ENCODE data around the gene ST3GAL5. TPM values are rescaled to one million over a fixed set of nuclear protein-coding genes. Genes with fewer than 3 reads are reported as not detected.

Gene ST3GAL5
- total RNA-seq, 2 experiments from 2014 or later = 6.2 to 7.3 TPM

DNA sequence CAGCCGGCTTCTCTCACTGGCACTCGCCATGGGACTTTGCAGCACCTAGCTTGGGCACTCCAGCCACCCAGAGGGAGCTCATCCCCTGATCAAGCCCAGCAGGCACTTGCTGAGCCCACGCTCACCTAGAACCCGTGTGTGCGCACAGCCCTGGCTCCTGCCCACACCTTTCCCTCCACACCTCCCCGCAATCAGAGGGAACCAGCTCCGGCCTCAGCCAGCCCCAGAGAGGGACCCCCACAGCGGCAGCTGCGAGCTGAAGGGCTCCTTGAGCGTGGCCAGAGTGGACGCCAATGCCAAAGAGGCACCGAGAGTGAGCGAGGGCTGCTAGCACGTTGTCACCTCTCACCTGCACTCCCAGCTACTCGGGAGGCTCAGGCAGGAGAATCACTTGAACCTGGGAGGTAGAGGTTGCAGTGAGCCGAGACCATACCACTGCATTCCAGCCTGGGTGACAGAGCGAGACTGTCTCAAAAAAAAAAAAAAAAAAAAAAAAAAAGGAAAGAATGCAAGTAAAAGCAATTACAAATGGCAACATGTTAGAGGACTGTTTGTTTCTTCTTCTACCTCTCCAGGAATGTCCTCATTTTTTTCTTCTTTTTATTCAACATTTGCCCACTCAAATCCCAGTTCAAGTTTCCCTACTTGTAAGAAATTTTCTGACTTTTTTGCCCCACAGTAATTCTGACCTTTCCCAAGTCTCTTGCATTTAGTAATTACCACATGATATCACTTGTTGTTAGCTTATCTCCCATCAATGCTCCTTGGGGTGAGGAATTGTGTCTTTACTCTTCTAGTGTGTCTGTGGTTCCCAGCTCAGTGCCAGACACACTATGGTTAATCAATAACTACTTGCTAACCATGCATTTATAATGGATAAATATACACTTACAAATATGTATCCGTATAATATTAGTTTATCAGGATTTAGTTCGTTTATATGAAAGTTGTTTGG lies 40.6 kb upstream of the ST3GAL5 start:
- intact Hi-C loops (cut with DNase I, micrococcal nuclease) = no loop called here
- ATAC-seq (no peak), DNase-seq (no peak)
- H3K9me3 Mint-ChIP-seq (ENCODE audit: low read depth) = no peaks in the 10 kb centered on the region
- H3K27ac Mint-ChIP-seq = no peak overlapping the region
- H3K4me3 Mint-ChIP-seq = no peak overlapping the region
- ChIA-PET POLR2A (interaction anchor here (0.7 kb wide), 1 partner anchor 480 kb away, joined by 4 read pairs; no protein-coding TSS in a partner anchor), CTCF (interaction anchor here (0.8 to 1.6 kb wide), 4 partner anchors 17 to 103 kb away, joined by 3 to 4 read pairs (median 3); no protein-coding TSS in a partner anchor)
- H3K27me3 Mint-ChIP-seq = peaks cover 3% of the 10 kb centered on the region
- H3K4me1 Mint-ChIP-seq = peaks cover 27% of the 10 kb centered on the region
- H3K36me3 Mint-ChIP-seq (ENCODE audit: low read depth) = no peaks in the 10 kb centered on the region

GRCh38 chr2:85926931-85927661 lies 38.3 kb upstream of the ST3GAL5 start:
- intact Hi-C loops (cut with DNase I, micrococcal nuclease) = no loop called here
- ATAC-seq (no peak), DNase-seq (no peak)
- no peak overlapping the region for H3K4me3 Mint-ChIP-seq
- H3K27me3 Mint-ChIP-seq = peaks cover 3% of the 10 kb centered on the region
- H3K27ac Mint-ChIP-seq = no peak overlapping the region
- no peaks in the 10 kb centered on the region for H3K36me3 Mint-ChIP-seq (ENCODE audit: low read depth)
- H3K4me1 Mint-ChIP-seq = peaks cover 11% of the 10 kb centered on the region
- ChIA-PET CTCF (no interaction called here), POLR2A (no interaction called here)
- no peaks in the 10 kb centered on the region for H3K9me3 Mint-ChIP-seq (ENCODE audit: low read depth)

DNA sequence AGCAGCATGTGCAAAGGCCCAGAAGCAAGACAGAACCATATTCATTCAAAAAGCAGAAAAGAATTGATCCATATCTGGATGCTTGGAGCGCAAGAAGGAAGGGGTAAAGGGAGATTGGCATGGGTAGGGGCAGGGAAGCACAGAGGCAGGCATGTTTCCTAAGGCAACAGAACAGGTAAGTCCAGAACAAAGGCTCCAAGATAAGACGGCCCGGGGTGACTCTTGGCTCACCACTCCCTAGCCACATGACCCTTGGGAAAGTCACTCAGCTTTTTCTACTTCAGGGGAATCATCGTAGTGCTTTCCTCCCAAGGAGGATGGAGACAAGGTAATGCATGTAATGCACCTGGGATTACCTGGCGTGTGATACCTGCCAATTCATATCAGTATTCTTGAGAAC lies 37.7 kb upstream of the ST3GAL5 start:
- H3K27me3 Mint-ChIP-seq = peaks cover 3% of the 10 kb centered on the region
- POLR2A ChIA-PET = no interaction called here
- H3K36me3 Mint-ChIP-seq (ENCODE audit: low read depth) = no peaks in the 10 kb centered on the region
- no peaks in the 10 kb centered on the region for H3K9me3 Mint-ChIP-seq (ENCODE audit: low read depth)
- intact Hi-C loops (cut with DNase I, micrococcal nuclease) = no loop called here
- CTCF ChIA-PET = interaction anchor here (1.0 kb wide), 1 partner anchor 11 kb away, joined by 3 read pairs; no protein-coding TSS in a partner anchor
- H3K4me3 Mint-ChIP-seq = no peak overlapping the region
- no peak for DNase-seq
- peaks cover 9% of the 10 kb centered on the region for H3K4me1 Mint-ChIP-seq
- no peak overlapping the region for H3K27ac Mint-ChIP-seq
- no peak for ATAC-seq

GRCh38 chr2:85925216-85925671 lies 36.5 kb upstream of the ST3GAL5 start:
- ATAC-seq (no peak), DNase-seq (no peak)
- H3K36me3 Mint-ChIP-seq (ENCODE audit: low read depth) = no peaks in the 10 kb centered on the region
- no peak overlapping the region for H3K27ac Mint-ChIP-seq
- ChIA-PET CTCF (interaction anchor here (1.0 kb wide), 1 partner anchor 10 kb away, joined by 3 read pairs; no protein-coding TSS in a partner anchor), POLR2A (no interaction called here)
- peaks cover 9% of the 10 kb centered on the region for H3K4me1 Mint-ChIP-seq
- H3K4me3 Mint-ChIP-seq = no peak overlapping the region
- H3K9me3 Mint-ChIP-seq (ENCODE audit: low read depth) = no peaks in the 10 kb centered on the region
- H3K27me3 Mint-ChIP-seq = peaks cover 3% of the 10 kb centered on the region
- intact Hi-C loops (cut with DNase I, micrococcal nuclease) = no loop called here

DNA sequence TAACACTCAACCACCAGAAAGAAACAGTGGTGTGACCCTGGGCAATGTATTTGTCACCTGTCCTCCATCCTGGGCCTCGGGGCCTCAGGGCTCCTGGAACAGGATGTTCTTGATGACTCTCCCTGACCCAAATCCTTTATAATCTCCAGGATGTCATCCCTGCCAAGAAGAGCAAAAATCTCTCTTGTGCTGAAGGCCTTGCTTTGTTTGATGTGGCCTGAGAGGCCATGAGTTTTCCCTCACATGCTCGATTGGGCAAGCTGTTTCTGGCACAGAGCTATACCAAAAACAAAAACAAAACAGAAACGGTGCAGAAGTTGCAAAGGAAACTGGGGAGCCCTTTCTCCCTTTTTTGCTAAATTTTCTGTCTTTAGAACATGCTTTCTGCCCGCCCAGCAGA lies 35.7 kb upstream of the ST3GAL5 start:
- ATAC-seq = no peak
- CTCF ChIA-PET = interaction anchor here (1.1 kb wide), 1 partner anchor 16 kb away, joined by 3 read pairs; no protein-coding TSS in a partner anchor

DNA sequence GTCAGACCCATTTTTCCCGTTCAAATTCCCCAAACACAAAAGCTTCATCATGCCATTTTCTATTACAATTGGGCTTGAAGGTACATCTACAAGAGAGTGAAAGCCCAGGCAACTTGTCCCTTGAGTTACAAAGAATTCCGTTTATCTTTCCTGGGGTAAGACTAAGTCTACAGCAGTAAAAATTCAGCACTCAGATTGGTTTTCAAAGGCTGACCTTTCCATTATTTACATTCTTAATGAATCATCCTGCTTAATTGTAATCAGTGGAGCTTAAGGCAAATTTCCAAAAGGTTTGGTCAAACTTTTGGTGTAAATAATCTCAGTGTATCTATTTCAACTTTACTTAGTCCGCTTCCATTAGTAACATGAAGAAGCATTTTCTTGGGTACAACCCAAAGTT lies 33.4 kb upstream of the ST3GAL5 start:
- Mint-ChIP-seq H3K27me3 (peaks cover 3% of the 10 kb centered on the region), H3K9me3 (ENCODE audit: low read depth) (no peaks in the 10 kb centered on the region), H3K4me1 (peaks cover 4% of the 10 kb centered on the region), H3K36me3 (ENCODE audit: low read depth) (no peaks in the 10 kb centered on the region), H3K27ac (no peak overlapping the region), H3K4me3 (no peak overlapping the region)
- DNase-seq (no peak), ATAC-seq (no peak)
- ChIA-PET POLR2A (no interaction called here), CTCF (interaction anchor here (0.6 to 1.0 kb wide), 2 partner anchors 14 to 140 kb away, joined by 3 to 4 read pairs; no protein-coding TSS in a partner anchor)
- intact Hi-C loops (cut with DNase I, micrococcal nuclease) = no loop called here

More for the DNA sequence above, 35.7 kb upstream of the ST3GAL5 start:
- peaks cover 3% of the 10 kb centered on the region for H3K27me3 Mint-ChIP-seq
- H3K4me1 Mint-ChIP-seq = peaks cover 9% of the 10 kb centered on the region
- intact Hi-C loops (cut with DNase I, micrococcal nuclease) = no loop called here
- POLR2A ChIA-PET = no interaction called here
- no peak overlapping the region for H3K4me3 Mint-ChIP-seq
- H3K27ac Mint-ChIP-seq = no peak overlapping the region
- no peak for DNase-seq
- H3K9me3 Mint-ChIP-seq (ENCODE audit: low read depth) = no peaks in the 10 kb centered on the region
- no peaks in the 10 kb centered on the region for H3K36me3 Mint-ChIP-seq (ENCODE audit: low read depth)

DNA sequence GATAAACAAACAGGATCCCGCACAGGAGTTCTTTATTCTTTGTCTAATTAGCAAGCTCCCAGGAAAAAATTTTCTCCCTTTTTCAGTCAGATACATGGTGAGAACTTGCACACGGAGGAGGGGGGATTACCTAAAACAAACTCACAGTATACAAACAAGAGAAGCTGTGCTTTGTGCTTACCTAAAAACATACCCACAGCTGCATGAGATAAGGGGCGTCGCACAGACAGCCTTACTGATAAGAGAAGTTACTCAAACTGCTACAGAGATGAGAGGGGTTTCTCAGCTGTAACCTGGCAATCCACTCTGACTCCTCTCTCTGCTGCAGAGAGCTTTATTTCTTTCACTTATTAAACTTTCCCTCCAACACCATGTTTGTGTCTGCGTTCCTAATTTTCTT lies 32.9 kb upstream of the ST3GAL5 start:
- H3K9me3 Mint-ChIP-seq (ENCODE audit: low read depth) = no peaks in the 10 kb centered on the region
- intact Hi-C loops (cut with DNase I, micrococcal nuclease) = no loop called here
- DNase-seq (no peak), ATAC-seq (no peak)
- H3K4me3 Mint-ChIP-seq = no peak overlapping the region
- CTCF ChIA-PET = interaction anchor here (1.0 kb wide), 1 partner anchor 14 kb away, joined by 4 read pairs; no protein-coding TSS in a partner anchor
- peaks cover 4% of the 10 kb centered on the region for H3K4me1 Mint-ChIP-seq
- no peaks in the 10 kb centered on the region for H3K36me3 Mint-ChIP-seq (ENCODE audit: low read depth)
- peaks cover 3% of the 10 kb centered on the region for H3K27me3 Mint-ChIP-seq
- POLR2A ChIA-PET = no interaction called here
- no peak overlapping the region for H3K27ac Mint-ChIP-seq

GRCh38 chr2:85920810-85921545 lies 32.2 kb upstream of the ST3GAL5 start:
- Mint-ChIP-seq H3K27me3 (peaks cover 3% of the 10 kb centered on the region), H3K27ac (no peak overlapping the region), H3K4me1 (peaks cover 4% of the 10 kb centered on the region), H3K4me3 (no peak overlapping the region), H3K36me3 (ENCODE audit: low read depth) (no peaks in the 10 kb centered on the region), H3K9me3 (ENCODE audit: low read depth) (no peaks in the 10 kb centered on the region)
- ATAC-seq (no peak), DNase-seq (no peak)
- CTCF ChIA-PET = interaction anchor here (1.3 kb wide), 1 partner anchor 39 kb away, joined by 4 read pairs; no protein-coding TSS in a partner anchor
- POLR2A ChIA-PET = no interaction called here
- intact Hi-C loops (cut with DNase I, micrococcal nuclease) = no loop called here

DNA sequence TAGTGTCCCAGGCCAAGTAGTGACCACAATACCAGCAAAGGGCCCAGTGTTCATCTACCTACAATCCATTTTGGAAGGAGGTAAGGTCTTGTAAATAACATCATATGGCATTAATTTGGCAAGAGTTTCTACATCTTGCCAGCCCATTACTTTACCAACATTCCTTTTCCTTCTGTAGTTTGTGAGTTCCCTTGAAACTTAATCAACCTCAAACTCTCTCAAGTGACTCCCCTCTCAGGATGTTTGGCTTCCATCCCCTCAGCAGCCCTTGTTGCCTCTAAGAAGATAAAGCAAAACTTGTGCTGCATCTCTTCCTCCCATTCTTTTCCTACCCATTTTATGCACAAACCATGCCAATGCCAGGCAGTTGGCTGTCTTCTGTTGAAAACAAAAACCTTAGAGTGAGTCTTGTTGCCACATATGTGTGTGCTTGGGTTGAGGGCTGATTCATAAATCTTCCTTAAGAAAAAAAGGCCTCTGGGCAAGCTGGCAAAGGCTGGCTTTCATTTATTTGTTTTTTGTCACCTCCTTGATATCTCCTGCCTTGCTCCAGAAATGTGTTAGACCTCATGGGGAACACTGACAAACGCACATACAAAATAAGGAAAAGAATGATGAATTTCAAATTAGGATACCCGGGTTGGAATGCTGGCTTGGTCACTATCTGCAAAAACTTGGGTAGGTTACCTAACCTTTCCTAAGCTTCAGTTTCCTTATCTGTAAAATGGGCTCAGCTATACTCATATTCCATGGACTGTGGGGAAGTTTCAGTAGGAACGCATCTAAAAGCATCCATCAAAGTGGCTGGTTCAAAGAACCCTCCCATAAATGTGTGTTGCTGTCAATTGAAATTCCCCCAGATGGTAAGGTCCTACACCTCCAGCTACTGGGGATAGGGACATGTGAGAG lies 29.4 kb upstream of the ST3GAL5 start:
- POLR2A ChIA-PET = no interaction called here
- ATAC-seq (no peak), DNase-seq (no peak)
- H3K27me3 Mint-ChIP-seq = no peaks in the 10 kb centered on the region
- CTCF ChIA-PET = no interaction called here
- H3K27ac Mint-ChIP-seq = no peak overlapping the region
- intact Hi-C loops (cut with DNase I, micrococcal nuclease) = no loop called here
- H3K9me3 Mint-ChIP-seq (ENCODE audit: low read depth) = no peaks in the 10 kb centered on the region
- no peak overlapping the region for H3K4me3 Mint-ChIP-seq
- H3K36me3 Mint-ChIP-seq (ENCODE audit: low read depth) = no peaks in the 10 kb centered on the region
- no peaks in the 10 kb centered on the region for H3K4me1 Mint-ChIP-seq

DNA sequence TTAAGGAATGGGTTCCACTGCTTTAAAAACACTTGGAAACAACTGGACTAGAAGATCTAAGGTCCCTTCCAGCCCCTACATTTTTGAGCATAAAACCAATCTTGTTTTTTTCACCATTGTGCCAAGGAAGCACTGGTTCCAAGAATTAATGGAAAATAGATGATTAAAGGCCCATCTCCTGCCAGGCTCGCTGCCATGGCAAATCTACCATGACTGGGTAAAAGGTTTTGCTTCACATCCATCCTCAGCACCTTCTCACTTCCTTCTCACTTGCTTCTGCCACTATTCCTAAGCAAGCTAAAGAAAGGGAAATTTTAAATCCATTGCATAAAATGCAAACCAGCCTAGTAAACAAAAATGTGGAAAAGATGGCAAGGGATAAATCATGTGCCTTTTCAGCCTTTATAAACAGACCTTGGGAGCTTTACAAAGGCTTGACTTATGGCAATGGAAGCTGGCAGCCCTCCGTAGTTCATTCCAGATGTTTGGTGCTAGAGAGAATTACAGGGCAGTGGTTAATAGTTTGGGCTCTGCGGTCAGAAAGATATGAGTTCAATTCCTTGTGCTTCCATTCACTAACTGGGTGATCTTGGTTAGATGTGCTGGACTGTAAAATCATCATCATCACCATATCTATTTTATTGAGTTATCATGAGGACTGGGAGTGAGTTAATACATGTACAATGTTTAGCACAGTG lies 27.0 kb upstream of the ST3GAL5 start:
- Mint-ChIP-seq H3K9me3 (ENCODE audit: low read depth) (no peaks in the 10 kb centered on the region), H3K4me1 (peaks cover 4% of the 10 kb centered on the region), H3K27ac (no peak overlapping the region), H3K27me3 (no peaks in the 10 kb centered on the region), H3K36me3 (ENCODE audit: low read depth) (no peaks in the 10 kb centered on the region), H3K4me3 (no peak overlapping the region)
- DNase-seq (no peak), ATAC-seq (no peak)
- intact Hi-C loops (cut with DNase I, micrococcal nuclease) = no loop called here
- CTCF ChIA-PET = interaction anchor here (0.7 kb wide), 1 partner anchor 10 kb away, joined by 3 read pairs; no protein-coding TSS in a partner anchor
- POLR2A ChIA-PET = no interaction called here
